NK-92 (cell line): Measurements from ENCODE around the gene XPO4.
"Not testable (repeated sequence)": the region's sequence is repeated elsewhere in the genome, so short reads cannot be mapped to it uniquely, and the experiment has no call there.

Source experiments
- DNase-seq: peaks from one replicate; lab custom pipeline; 2025; ENCODE audit not compliant: unreplicated experiment; lab: John Stamatoyannopoulos, UW

Gene XPO4

GRCh38 chr13:20902438-20903163 is at the start of gene XPO4:
Gene XPO4, minus strand, starts transcription at chr13:20902746. Its CDS starts 8 bp downstream, at chr13:20902738.
- no peak for DNase-seq

- DNase-seq: not testable (repeated sequence)
These were observed 45.5 kb upstream of the XPO4 start for GRCh38 chr13:20948001-20948400.

DNA sequence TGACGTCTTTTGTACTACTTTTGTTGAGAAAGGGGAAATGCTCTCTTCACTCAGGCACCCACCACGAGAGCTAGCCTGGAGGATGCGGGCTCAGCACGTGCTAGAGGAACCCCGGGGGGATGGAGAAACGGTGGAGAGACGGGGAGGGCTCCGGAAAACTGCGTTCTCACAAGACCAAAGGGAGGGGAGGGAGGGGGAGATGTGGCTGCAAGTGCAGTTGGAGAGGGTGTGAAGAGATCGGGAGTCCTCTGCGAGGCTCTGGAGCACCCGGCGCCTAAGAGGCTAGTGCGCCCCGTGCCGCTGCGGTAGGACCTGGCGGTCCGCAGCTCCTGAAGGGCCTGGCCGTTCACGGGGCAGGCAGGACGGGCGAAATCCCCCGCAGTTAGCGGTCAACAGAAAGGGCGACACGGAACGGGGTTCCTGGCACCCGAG is 43.4 kb upstream of the XPO4 start:
- no peak for DNase-seq

DNA sequence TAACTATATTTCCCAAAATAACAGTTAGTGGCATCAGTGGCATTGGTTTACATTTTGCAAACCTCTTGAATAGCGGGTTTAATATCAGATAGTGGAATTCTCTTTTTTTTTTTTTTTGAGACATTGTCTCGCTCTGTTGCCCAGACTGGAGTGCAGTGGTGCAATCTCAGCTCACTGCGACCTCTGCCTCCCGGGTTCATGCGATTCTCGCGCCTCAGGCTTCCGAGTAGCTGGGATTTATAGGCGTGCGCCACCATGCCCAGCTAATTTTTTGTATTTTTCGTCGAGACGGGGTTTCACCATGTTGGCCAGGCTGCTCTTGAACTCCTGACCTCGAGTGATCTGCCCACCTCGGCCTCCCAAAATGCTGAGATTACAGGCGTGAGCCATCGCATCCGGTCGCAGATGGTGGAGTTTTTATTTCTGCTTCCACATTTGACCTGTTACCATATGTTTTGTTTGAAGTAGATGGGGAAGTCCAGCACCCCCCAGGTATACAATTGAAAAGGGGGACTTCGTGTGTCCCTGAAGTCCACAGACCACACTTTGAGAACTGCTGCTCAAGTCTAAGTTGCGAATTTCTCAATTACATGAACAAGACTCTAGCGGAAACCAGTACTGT is 40.5 kb upstream of the XPO4 start:
- no peak for DNase-seq

DNA sequence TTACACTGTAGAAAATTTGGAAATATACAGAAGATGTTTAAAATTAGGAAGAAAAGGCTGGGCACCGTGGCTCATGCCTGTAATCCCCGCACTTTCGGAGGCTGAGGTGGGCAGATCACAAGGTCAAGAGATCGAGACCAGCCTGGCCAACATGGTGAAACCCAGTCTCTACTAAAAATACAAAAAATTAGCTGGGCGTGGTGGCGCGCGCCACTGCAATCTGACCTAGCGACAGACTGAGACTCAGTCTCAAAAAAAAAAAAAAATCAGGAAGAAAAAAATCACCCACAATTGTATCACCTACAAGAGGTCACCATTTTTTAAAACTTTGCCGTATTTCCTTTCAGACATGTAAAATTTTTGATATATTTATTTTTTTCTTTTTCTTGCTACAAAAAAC is 38.0 kb upstream of the XPO4 start:
- DNase-seq: not testable (repeated sequence)

DNA sequence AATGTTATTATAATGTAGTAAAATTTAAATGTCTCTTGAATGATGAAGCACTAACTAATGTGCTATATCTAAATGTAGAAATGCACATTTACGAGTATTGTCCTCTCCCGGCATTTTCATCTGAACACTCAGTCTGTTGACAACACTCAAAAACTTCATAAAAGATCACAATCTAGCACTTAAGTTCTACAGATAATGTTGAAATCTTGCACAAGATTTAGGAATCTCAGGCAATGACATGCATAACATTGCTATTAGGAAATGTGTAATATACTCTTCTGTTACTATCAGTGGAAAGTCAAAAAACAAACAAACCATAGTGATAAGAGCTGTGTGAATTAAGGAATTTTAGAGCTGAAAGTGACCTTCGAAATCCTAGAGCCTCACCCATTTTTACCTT is 37.5 kb upstream of the XPO4 start:
- no peak for DNase-seq

- DNase-seq: no peak
These were observed 37.1 kb upstream of the XPO4 start for GRCh38 chr13:20939662-20940061.

GRCh38 chr13:20938302-20938701 is 35.8 kb upstream of the XPO4 start:
- DNase-seq: no peak

GRCh38 chr13:20927596-20928257 is 25.2 kb upstream of the XPO4 start:
- DNase-seq: no peak

- not testable (repeated sequence) for DNase-seq
These were observed 22.8 kb upstream of the XPO4 start for GRCh38 chr13:20925395-20925790.

DNA sequence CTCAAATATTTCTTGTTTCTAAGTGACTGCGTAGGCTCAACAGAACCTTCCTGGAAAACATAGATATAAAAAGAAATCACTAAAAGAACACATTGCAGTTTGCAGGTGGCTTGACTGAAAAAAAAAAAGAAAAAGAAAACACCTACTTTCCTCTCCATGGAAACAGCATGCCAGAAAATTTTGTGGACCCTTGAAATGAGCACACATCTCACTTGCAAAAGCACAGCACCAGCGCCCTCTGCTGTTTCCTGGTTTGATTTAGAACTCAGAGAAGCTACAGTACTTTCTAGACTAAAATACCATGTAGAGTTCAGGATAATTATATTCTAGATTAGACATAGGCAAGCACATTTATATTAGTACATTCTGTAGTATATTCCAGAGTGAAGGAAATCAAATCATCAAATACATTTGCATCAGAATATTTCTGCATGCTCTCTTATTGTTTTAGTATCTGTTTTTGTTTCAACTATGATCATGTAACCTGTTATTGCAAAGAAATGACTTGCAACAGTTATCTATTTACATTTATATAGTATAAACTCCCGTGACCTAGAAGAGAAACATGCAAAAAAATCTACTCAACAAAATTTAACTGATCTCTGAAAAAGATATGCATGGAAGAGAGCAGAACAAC is 22.3 kb upstream of the XPO4 start:
- no peak for DNase-seq

DNA sequence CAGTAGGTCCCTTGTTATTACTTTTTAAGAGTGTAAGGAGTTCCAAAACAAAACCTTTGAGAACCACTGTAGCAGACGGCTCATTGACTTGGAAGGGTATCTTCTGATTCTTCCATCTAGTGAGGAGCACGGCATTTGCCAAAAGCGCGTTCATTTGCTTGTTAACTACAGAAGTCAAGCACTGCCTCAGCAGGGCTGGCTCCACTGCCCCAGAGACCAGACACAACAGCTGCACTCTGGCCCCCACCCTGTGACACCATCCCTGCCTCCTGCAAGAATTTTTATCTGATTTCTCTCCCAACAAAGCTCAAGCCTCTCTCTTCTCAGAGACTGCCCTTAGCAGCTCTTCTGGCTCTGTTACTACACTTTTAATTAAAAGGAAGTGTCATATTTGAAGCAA is 20.7 kb upstream of the XPO4 start:
- no peak for DNase-seq

- DNase-seq: no peak
These were observed 19.0 kb upstream of the XPO4 start for GRCh38 chr13:20921572-20921971.

DNA sequence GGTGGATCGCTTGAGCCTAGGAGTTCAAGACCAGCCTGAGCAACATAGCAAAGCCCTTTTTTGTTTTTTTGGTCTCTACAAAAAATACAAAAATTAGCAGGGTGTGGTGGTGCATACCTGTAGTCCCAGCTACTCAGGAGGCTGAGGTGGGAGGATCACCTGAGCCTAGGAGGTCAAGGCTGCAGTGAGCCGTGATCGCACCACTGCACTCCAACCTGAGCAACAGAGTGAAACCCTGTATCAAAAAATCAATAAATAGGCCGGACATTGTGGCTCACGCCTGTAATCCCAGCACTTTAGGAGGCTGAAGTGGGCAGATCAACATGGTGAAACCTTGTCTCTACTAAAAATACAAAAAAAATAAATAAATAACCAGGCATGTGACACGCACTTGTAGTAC is 13.1 kb upstream of the XPO4 start:
- DNase-seq: not testable (repeated sequence)

GRCh38 chr13:20911037-20911436 is 8.5 kb upstream of the XPO4 start:
- no peak for DNase-seq

DNA sequence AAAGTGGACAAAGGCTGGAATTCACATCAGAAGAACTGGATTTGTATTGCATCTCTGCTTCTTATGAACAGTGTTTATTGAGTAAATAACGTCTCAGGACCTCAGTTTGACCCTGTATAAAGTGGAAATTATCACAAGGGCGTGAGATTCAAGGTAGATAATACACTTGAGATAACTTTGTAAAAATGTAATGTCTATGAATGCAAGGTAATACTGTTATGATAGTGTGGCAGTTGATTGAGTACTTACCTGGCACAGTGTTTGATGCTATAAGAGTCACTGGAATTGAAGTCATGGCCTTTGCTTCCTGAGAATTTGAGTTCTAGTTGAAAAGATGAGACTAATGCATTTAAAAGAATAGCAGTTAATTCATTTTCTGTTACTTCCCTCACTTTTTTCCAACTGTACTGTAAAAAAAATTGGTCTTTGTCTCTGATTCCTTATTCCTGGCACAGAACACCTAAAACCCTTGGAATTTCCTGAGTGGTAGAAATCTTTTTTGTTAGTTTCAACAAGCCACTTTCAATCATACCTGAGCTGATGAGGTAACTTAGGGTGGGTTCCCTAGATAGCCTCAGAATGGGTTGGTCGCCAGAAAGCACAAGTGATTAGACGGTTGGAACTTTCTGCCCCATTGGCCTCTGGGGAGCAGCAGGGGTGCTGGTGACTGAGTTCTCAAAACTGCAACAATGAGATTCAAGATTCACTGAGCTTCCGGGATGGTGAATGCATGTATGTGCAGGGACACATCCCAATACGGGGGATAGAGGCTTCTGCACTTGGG is 6.4 kb upstream of the XPO4 start:
- DNase-seq: no peak

GRCh38 chr13:20904908-20905307 is 2.4 kb upstream of the XPO4 start:
- DNase-seq: no peak

- DNase-seq: no peak
These were observed 574 bp upstream of the XPO4 start for GRCh38 chr13:20903164-20903475.

GRCh38 chr13:20901668-20902437 is 693 bp downstream of the XPO4 start:
- no peak for DNase-seq

DNA sequence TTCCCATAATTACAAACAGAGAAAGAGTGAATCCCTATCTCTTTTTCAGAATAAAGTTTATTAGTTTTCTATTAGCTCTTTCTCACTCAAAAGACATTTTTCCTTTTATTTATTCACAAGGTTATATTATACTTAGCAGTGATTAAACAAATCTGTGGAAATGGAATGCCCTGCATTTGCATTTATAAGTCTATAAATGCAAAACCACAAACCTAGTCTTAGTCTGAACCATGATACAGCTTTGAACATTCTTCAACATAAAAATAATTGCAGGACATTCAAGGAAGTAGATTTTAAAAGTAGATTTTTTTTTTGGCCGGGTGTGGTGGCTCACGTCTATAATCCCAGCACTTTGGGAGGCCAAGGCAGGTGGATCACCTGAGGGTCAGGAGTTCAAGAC is 8.3 kb downstream of the XPO4 start:
- DNase-seq: no peak
